Type B pancreatic cell (in vitro differentiated cells): ENCODE results near the gene PIK3C2A. TPM values are rescaled to one million over a fixed set of nuclear protein-coding genes. Genes with fewer than 3 reads are reported as not detected.

Source experiments
- DNase-seq: peaks from one replicate; pipeline ENCODE4 v3.0.0; 2021; ENCODE audit warnings: mixed read lengths; ENCODE audit not compliant: unreplicated experiment; ENCODE audit errors: extremely low spot score
- H3K27ac Mint-ChIP-seq: 2 replicates; pipeline ENCODE4 v1.8.0; 2021; ENCODE audit warnings: mild to moderate bottlenecking, mixed read lengths
- H3K27me3 Mint-ChIP-seq: 2 replicates; pipeline ENCODE4 v1.8.0; 2021; ENCODE audit warnings: mixed read lengths
- H3K36me3 Mint-ChIP-seq: 2 replicates; pipeline ENCODE4 v1.8.0; 2021; ENCODE audit warnings: mixed read lengths
- H3K4me1 Mint-ChIP-seq: one replicate; pipeline ENCODE4 v1.8.0; 2021; ENCODE audit warnings: mixed read lengths; ENCODE audit not compliant: unreplicated experiment
- H3K4me3 Mint-ChIP-seq: 2 replicates; pipeline ENCODE4 v1.8.0; 2021; ENCODE audit warnings: mild to moderate bottlenecking, mixed read lengths
- H3K9me3 Mint-ChIP-seq: 2 replicates; pipeline ENCODE4 v1.8.0; 2021; ENCODE audit warnings: mixed read lengths
- total RNA-seq: library from RNA; stranded (reverse); gene quantifications from 2 replicates; pipeline ENCODE4 v1.2.1, GENCODE V29; 2021; ENCODE audit warnings: low replicate concordance
- TF ChIP-seq, protein P1 (sequence below): fragments of 200-600 bp; sonication (generic); conservative IDR thresholded peaks from 2 replicates; pipeline ENCODE4 v1.5.0; 2021; ENCODE audit warnings: antibody characterized with exemption, mild to moderate bottlenecking

The PIK3C2A gene
- total RNA-seq, 1 donor from 2014 or later = 79.2 TPM

DNA sequence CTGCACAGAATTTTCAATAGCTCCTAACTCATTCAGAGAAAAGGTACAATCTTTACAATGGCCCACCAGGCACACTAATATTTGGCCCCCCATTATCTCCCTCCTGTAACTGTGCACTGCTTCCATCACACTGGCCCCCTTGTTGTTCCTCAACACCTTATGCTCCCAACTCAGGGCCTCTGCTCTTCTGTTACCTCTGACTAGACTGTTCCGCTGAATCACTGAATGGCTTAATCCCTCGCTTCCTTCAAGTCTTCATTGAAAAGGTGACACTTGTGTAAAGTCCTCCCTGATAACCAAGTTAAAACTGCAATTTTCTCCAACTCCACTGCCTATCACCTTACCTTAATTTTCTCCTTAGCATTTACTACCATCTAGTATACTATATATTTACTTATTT is 21.8 kb downstream of the PIK3C2A start:
- no peaks in the 10 kb centered on the region for H3K4me1 Mint-ChIP-seq
- H3K4me3 Mint-ChIP-seq = no peak overlapping the region
- no peak for DNase-seq
- no peaks in the 10 kb centered on the region for H3K27me3 Mint-ChIP-seq
- TF ChIP-seq, protein P1, sequence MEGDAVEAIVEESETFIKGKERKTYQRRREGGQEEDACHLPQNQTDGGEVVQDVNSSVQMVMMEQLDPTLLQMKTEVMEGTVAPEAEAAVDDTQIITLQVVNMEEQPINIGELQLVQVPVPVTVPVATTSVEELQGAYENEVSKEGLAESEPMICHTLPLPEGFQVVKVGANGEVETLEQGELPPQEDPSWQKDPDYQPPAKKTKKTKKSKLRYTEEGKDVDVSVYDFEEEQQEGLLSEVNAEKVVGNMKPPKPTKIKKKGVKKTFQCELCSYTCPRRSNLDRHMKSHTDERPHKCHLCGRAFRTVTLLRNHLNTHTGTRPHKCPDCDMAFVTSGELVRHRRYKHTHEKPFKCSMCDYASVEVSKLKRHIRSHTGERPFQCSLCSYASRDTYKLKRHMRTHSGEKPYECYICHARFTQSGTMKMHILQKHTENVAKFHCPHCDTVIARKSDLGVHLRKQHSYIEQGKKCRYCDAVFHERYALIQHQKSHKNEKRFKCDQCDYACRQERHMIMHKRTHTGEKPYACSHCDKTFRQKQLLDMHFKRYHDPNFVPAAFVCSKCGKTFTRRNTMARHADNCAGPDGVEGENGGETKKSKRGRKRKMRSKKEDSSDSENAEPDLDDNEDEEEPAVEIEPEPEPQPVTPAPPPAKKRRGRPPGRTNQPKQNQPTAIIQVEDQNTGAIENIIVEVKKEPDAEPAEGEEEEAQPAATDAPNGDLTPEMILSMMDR = no peak
- H3K9me3 Mint-ChIP-seq = peaks cover 3% of the 10 kb centered on the region
- peaks cover 17% of the 10 kb centered on the region for H3K36me3 Mint-ChIP-seq
- H3K27ac Mint-ChIP-seq = no peak overlapping the region

GRCh38 chr11:17184882-17185587 is 22.8 kb downstream of the PIK3C2A start:
- H3K4me3 Mint-ChIP-seq = no peak overlapping the region
- H3K27ac Mint-ChIP-seq = no peak overlapping the region
- TF ChIP-seq, protein P1 = no peak
- no peaks in the 10 kb centered on the region for H3K27me3 Mint-ChIP-seq
- peaks cover 15% of the 10 kb centered on the region for H3K36me3 Mint-ChIP-seq
- no peak for DNase-seq
- peaks cover 6% of the 10 kb centered on the region for H3K9me3 Mint-ChIP-seq
- H3K4me1 Mint-ChIP-seq = no peaks in the 10 kb centered on the region

GRCh38 chr11:17183836-17184235 is 23.9 kb downstream of the PIK3C2A start:
- H3K4me3 Mint-ChIP-seq = no peak overlapping the region
- peaks cover 15% of the 10 kb centered on the region for H3K36me3 Mint-ChIP-seq
- no peaks in the 10 kb centered on the region for H3K27me3 Mint-ChIP-seq
- peaks cover 6% of the 10 kb centered on the region for H3K9me3 Mint-ChIP-seq
- no peak overlapping the region for H3K27ac Mint-ChIP-seq
- TF ChIP-seq, protein P1 = no peak
- DNase-seq = no peak
- no peaks in the 10 kb centered on the region for H3K4me1 Mint-ChIP-seq

- H3K27ac Mint-ChIP-seq = no peak overlapping the region
- H3K4me1 Mint-ChIP-seq = no peaks in the 10 kb centered on the region
- no peak overlapping the region for H3K4me3 Mint-ChIP-seq
- peaks cover 6% of the 10 kb centered on the region for H3K9me3 Mint-ChIP-seq
- H3K36me3 Mint-ChIP-seq = peaks cover 7% of the 10 kb centered on the region
- DNase-seq = no peak
- no peaks in the 10 kb centered on the region for H3K27me3 Mint-ChIP-seq
- TF ChIP-seq, protein P1 = no peak
Observed at GRCh38 chr11:17179970-17180369, 27.8 kb downstream of the PIK3C2A start.

- TF ChIP-seq, protein P1 = no peak
- H3K4me1 Mint-ChIP-seq = peaks cover 9% of the 10 kb centered on the region
- H3K9me3 Mint-ChIP-seq = no peaks in the 10 kb centered on the region
- peak overlapping the region; percentile 55 for H3K27ac Mint-ChIP-seq
- H3K4me3 Mint-ChIP-seq = no peak overlapping the region
- DNase-seq = no peak
- peaks cover 21% of the 10 kb centered on the region for H3K36me3 Mint-ChIP-seq
- no peaks in the 10 kb centered on the region for H3K27me3 Mint-ChIP-seq
Observed at GRCh38 chr11:17173332-17173731, 34.5 kb downstream of the PIK3C2A start.

DNA sequence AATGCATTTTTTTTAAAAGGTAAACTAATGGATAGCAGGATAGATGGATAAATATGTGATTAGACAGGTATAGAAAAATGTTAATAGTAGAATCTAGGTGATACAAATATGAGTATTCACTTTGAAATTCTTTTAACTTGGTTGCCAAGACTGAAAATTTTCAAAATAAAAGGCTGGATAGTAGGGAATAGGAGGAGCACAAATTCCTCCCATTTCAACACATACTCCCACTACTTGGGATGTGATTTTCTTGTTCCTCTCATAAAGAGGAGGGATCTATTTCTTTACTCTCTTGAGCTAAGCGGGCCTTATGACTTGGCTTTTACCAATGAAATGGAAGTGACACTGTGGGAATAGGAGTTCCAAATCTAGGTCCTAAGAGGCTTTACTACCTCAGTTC is 35.9 kb downstream of the PIK3C2A start:
- no peak overlapping the region for H3K27ac Mint-ChIP-seq
- no peak overlapping the region for H3K4me3 Mint-ChIP-seq
- H3K9me3 Mint-ChIP-seq = no peaks in the 10 kb centered on the region
- H3K27me3 Mint-ChIP-seq = no peaks in the 10 kb centered on the region
- H3K4me1 Mint-ChIP-seq = peaks cover 9% of the 10 kb centered on the region
- TF ChIP-seq, protein P1 = no peak
- H3K36me3 Mint-ChIP-seq = peaks cover 26% of the 10 kb centered on the region
- no peak for DNase-seq
